ENCODE data around the gene TMEM87B. TPM values are rescaled to one million over a fixed set of nuclear protein-coding genes. Genes with fewer than 3 reads are reported as not detected.

The TMEM87B gene
- total RNA-seq, 1 experiment from 2014 or later: 10.5 TPM

GRCh38 chr2:112021781-112022231 lies 33.3 kb upstream of the TMEM87B start:
- DNase-seq: no peak
- H3K27me3 Mint-ChIP-seq (ENCODE audit: low read depth): no peaks in the 10 kb centered on the region

More at GRCh38 chr2:112021781-112022231, 33.3 kb upstream of the TMEM87B start:
- no peak for TF ChIP-seq CTCF (conservative IDR thresholded peaks at IDR 0.05)
- H3K79me1 ChIP-seq (ENCODE audit: insufficient read depth, low read depth, low read length, poor library complexity, severe bottlenecking): no peaks in the 10 kb centered on the region
- no peak overlapping the region for H4K91ac ChIP-seq (ENCODE audit: insufficient read length, low read depth, low read length)
- H2AFZ ChIP-seq (ENCODE audit: low read length): no peak overlapping the region
- no peak overlapping the region for H3K14ac ChIP-seq (ENCODE audit: insufficient read depth, low read length)
- no peak overlapping the region for H2BK20ac ChIP-seq (ENCODE audit: low read depth, low read length, poor library complexity, severe bottlenecking)
- H3K36me3 Mint-ChIP-seq (ENCODE audit: insufficient read depth in 1 of 3, low read depth in 3 of 3): peaks cover under 1 to 7% (median 3%) of the 10 kb centered on the region in 3 experiments; a peak in 5 of 7 replicates
- H3K23ac ChIP-seq (ENCODE audit: insufficient read length, low read depth, low read length): no peak overlapping the region
- no peaks in the 10 kb centered on the region for H3K9me3 ChIP-seq (ENCODE audit: control insufficient read depth, low read depth, low read length)
- H3K27ac Mint-ChIP-seq: no peak overlapping the region; a peak in 1 of 7 replicates
- no peaks in the 10 kb centered on the region for H3K27me3 ChIP-seq (ENCODE audit: insufficient read depth, low read length)
- no peak overlapping the region for H3T11ph ChIP-seq (ENCODE audit: low read length)
- no peak overlapping the region for H4K8ac ChIP-seq (replicated peaks; ENCODE audit: insufficient read length, low read depth, low read length)
- no peak overlapping the region for H3K4me2 ChIP-seq (ENCODE audit: insufficient read depth, insufficient read length, low read length)
- no peak overlapping the region for H4K5ac ChIP-seq (ENCODE audit: insufficient read length, low read depth, low read length)
- no peak overlapping the region for H2BK5ac ChIP-seq (ENCODE audit: insufficient read length, low read length)
- no peak overlapping the region for H3K4me3 Mint-ChIP-seq
- H3K9ac ChIP-seq (ENCODE audit: extremely low read depth, insufficient read length, low read length): no peak overlapping the region
- no peak overlapping the region for H3K56ac ChIP-seq (ENCODE audit: insufficient read length, low read depth, low read length)
- H3K9me3 Mint-ChIP-seq: no peaks in the 10 kb centered on the region
- no peak overlapping the region for H3K4ac ChIP-seq (ENCODE audit: low read depth, low read length)
- H2BK120ac ChIP-seq (ENCODE audit: low read depth, low read length, poor library complexity, severe bottlenecking): no peak overlapping the region
- no CpG with 5 or more reads among the region's 8 CpGs for WGBS (ENCODE audit: extremely low coverage, insufficient read length, low lambda C conversion rate)
- peaks cover 5 to 9% of the 10 kb centered on the region in 2 experiments for H3K4me1 Mint-ChIP-seq
- H3K23me2 ChIP-seq (ENCODE audit: insufficient read length, low read depth, low read length, poor library complexity, severe bottlenecking): no peaks in the 10 kb centered on the region
- H2BK12ac ChIP-seq (ENCODE audit: insufficient read length, low read depth, low read length): no peak overlapping the region
- no peak overlapping the region for H2AK5ac ChIP-seq (ENCODE audit: insufficient read length, low read length)
- H3K79me2 ChIP-seq (ENCODE audit: insufficient read depth, low read length): no peaks in the 10 kb centered on the region
- peaks cover 5% of the 10 kb centered on the region; the same call in 1 of the 2 replicates for H3K4me1 ChIP-seq (ENCODE audit: insufficient read depth, low read length)
- H3K18ac ChIP-seq (ENCODE audit: insufficient read length, low read depth, low read length): no peak overlapping the region
- H2BK15ac ChIP-seq (ENCODE audit: low read depth, low read length): no peak overlapping the region
- H4K20me1 ChIP-seq (ENCODE audit: control insufficient read depth, insufficient read depth, insufficient read length): no peaks in the 10 kb centered on the region
- no peak overlapping the region for H3K27ac ChIP-seq (ENCODE audit: insufficient read length, low read depth, low read length)
